Measurements from ENCODE around the gene FGF13. TPM values are rescaled to one million over a fixed set of nuclear protein-coding genes. Genes with fewer than 3 reads are reported as not detected.

FGF13 gene
- polyA plus RNA-seq, 2 of the 4 experiments (the other 2 are of a cell fraction), result 0.13 TPM; not detected in 1

Small RNAs within 50 kb of the gene (small RNA-seq; reads per million reads assigned to genes)
- gene AL031386.1 (0 reads per million in 6 experiments), gene MIR504 (0 reads per million in 6 experiments)
